Head of caudate nucleus (tissue), 42 donors: ENCODE measurements around the gene LSM3.

ENCODE experiments used
- DNase-seq, 42 donors: peaks; one replicate each; pipeline versions ENCODE4 v3.0.0 to v3.0.0-alpha.2; 2020 to 2021; ENCODE audit warnings: mixed read lengths in 7 of 42
- intact Hi-C: fragments of 100-400 bp; cut with DNase I; formaldehyde crosslinking; loops from one replicate; pipeline ENCODE4 v1.15.0; 2022

LSM3 gene

DNA sequence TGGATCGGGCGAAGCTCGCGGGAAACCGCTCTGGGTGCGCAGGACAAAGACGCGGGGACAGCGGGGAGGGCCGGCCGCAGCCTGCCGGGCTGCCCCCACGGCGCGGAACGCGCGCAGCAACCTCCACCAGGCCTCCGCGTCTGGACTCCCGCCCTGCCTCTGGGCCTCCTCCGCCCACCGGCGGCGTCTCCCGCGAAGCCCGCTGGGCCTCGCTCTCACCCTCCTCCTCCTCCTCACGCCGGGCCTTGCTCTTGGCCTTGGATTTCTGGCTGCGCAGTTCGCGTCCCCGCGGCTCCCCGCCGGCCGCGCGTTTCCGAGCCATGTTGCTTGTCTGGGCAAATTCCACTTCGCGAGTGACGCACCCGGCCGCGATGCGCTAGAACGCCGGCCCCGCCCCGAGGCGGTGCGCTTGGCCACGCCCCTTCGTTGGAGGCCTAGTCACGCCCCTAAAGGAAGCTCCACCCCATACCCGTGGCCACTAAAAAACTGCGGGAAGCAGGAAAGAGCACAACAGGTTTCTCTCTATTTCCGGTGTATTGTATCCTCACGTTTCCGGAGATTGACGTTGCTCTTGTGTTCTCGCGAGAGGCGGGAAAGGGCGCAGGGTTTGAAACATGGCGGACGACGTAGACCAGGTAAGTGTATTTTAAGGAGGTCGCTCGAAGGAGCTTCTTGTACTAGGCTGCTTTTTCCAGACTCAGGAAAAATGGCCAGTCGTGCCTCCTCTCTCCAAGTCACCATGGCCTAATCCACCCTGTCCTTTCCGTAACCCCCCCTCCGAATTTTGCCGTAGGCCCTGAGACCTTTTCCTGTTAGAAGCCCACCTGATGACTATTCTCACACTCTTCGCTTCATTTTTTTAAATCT is at the start of gene LSM3, which contains the start of gene XPC:
TSS of gene LSM3 (plus strand) at position 571 of the 867 bp plus-strand sequence. CDS start at position 615, 44 bp downstream.
TSS of gene XPC (minus strand) at position 355 of the 867 bp plus-strand sequence. CDS start at position 322, 33 bp downstream.
- peak; percentile 95 to 99 (median 98) for DNase-seq
- intact Hi-C loops = loop anchor here (2.0 kb wide), 1 partner anchor 52 kb away; no protein-coding TSS in a partner anchor

DNA sequence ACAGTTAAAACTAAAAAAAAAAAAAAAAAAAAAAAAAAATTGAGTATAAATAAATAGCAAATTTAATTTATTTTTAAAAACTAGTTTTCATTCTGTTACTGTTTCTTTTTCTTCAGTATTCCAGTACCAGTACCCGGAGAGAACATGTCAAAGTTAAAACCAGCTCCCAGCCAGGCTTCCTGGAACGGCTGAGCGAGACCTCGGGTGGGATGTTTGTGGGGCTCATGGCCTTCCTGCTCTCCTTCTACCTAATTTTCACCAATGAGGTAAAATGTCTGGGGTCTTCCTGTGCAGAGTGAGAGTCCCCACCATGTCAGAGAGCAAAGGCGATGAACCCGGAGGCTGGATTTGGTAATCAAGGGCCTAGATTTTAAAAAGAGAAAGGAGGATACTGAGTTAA is 49.3 kb upstream of the LSM3 start:
- no peak for DNase-seq
- intact Hi-C loops = loop anchor here (10.0 kb wide), 1 partner anchor 526 kb away; the partner anchor contains the start of gene CCDC174

DNA sequence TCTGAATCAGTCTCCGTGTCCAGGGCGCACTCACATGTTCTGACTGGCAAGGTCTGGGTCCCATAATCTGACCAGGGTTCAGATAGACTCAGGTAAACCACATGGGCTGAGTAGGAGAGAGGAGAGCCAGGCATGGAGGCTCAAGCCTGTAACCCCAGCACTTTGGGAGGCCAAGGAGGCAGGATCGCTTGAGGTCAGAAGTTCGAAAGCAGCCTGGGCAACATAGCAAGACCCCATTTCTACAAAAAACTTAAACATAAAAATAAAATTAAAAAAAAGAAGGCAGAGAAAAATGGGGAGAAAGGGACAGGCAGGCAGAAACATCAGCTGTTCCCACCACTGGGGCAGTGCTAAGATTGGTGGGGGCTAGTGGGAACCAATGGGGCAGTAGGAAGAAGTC is 48.4 kb upstream of the LSM3 start:
- DNase-seq = no peak
- intact Hi-C loops = no loop called here

DNA sequence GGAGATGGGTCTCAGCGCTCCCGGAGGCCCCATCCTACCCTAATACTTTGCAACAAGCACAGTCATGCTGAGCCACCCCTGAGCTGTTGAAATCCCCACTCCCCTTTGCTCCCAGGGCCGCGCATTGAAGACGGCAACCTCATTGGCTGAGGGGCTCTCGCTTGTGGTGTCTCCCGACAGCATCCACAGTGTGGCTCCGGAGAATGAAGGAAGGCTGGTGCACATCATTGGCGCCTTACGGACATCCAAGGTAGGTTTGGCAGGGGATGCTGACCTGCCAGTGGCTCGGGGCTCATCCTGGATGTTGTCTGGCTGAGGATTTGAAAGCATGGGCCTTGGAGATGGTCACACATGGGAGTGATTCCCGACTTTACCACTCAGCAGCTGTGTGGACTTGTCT is 47.9 kb upstream of the LSM3 start:
- DNase-seq = no peak
- intact Hi-C loops = no loop called here

DNA sequence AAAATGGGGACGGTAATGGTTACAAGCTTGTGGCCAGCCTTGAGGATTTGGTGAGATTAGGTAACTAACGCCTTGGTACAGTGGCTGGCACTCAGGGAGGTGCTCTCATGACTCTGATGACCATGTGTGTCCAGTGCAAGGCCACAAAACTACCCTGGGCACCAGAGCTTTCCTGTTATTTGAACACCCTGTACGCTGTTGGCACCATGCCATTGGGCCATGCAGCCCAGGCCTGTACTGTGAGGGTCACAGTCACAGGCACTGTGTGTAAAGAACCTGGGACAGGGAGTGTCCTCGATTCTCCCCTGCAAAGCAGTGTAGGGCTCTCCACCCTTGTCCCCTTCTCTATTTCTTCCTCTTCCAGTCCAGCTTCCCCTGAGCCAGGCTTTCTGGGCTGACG is 47.5 kb upstream of the LSM3 start:
- no peak for DNase-seq
- intact Hi-C loops = no loop called here

DNA sequence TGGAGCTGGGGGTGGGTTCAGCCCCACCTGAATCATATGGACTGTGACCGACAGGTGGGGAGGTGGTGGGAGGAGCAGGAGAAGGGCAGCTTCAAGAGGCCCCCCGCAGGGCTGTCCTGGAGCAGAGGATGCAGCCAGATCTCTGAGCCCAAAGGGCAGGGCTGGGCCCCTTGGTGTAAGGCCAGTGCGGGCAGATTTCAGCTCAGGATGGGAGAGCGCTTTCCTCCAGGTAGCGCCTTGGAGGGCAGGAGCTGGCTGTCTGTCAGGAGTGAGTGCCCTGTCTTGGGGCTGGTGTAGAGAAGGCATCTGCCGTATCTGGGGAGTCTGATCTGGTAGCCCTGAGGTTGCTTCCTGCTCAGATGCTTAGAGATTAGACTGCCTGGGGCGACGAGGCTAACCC is 46.5 kb upstream of the LSM3 start:
- no peak for DNase-seq
- intact Hi-C loops = no loop called here

DNA sequence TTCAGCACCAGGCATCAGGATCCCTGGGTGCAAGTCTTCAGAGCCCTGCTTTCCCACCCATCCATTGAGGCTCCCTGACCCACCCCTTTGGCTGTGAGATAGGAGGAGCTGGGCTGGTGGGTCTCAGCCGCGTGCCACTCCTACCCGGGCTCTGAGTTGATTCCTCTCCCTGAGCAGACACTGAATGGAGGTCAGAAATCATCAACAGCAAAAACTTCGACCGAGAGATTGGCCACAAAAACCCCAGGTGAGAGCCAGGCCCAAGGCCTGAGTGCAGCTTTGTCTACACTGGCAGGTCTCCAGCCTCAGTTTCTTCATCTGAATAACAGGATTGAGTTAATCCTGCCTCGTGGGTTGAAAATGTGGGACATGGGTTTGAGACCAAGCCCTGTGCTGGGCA is 45.9 kb upstream of the LSM3 start:
- intact Hi-C loops = no loop called here
- no peak for DNase-seq

DNA sequence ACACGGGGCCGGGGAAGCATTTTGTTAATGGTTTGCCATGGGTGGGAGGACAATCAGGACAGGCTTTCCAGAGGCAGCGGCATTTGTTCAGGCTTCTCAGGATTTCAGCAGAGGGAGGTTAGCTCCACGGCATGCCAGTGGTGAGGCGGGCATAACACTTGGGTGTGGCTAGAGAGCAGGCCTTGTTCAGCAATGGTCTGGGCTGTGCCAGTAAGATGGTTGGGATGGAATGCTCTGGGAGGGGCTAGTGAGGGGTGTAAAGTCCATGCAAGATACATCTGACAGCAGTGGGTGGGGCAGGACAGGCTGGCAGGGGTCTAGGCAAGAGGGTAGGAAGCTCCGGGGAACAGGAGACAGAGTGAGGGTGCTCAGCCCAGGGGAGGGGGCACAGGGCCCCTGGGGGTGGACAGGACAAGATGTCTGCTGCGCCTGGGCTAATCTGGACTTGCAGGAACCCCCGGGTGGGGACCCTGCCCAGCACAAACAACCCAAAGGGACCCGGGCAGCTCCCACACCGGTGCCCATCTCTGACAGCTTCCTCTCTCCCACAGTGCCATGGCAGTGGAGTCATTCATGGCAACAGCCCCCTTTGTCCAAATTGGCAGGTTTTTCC is 45.3 kb upstream of the LSM3 start:
- no peak for DNase-seq
- intact Hi-C loops = no loop called here

DNA sequence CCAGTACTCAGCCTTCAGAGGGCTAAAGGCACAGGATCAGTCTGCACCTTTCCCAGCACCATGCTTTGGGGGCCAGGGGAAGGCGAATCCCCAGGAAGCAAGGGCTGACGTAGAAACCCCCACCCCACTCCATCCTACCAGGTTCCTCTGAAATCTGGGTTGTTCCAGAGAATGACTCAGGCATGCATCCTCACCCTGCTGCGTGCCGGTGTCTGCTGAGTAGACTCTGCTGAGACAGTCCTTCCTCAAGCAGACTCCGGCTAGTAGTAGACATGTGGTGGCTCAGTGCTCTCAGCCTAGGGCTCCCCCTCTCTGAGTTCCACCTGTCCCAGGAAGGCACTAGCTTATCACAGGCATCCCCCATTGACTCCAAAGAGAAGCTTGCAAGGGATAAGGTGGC is 44.7 kb upstream of the LSM3 start:
- intact Hi-C loops = no loop called here
- peak in 23 of 42 donors; percentile 20 to 72 (median 54) for DNase-seq

DNA sequence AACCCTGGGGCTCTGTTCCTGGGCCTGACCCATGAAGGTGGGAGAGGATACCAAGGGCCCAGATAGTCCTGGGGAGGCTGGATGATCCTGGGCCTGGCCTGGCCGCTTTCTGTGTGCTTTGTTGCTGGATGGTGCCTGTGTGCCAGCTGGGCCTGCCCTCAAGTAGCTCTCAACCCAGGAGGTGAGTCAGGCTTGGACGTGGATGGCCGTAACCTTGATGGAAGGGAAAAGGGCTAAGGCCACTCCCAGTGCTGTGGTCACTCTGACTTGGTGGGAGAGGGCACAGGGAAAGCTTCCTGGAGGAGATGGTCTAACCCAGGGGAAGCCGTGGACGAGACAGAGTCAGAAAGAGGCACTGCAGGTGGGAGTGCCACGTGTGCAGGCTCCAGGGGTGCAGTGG is 44.3 kb upstream of the LSM3 start:
- DNase-seq = no peak
- intact Hi-C loops = no loop called here

DNA sequence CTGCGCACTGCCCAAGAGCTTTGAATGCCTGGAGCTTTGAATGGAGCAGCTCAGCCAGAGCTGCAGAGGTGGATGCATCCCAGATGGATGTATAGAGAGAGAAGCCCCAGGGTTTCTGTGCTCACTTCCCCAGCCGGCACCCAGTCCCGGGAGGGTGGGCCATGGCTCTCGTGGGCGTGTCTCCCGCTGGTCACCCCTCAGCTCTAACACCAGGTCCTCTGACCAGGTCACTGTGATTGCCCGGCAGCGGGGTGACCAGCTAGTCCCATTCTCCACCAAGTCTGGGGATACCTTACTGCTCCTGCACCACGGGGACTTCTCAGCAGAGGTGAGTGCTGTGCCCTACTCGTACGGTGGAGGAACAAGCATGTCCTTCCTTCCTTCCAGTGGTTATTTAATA is 43.0 kb upstream of the LSM3 start:
- DNase-seq = no peak

DNA sequence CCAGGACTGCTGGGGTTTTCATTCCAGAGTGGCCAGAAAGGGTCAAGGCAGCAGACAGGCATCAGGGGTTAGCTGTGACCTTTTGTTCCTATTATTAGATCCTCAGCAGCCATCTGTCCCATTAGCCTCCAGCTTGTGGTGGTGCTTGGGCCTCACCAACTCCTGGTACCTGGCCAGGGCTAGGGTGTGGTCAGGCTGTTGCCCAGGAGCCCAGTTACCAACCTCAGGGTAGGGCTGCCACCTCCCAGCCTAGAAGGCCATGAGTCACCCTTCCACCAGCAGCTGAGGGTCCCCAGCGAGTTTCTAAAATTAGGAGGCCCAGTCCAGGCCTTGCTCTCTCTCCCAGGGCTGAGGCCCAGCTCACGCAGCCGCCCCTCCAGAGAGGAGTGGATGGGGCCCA is 41.6 kb upstream of the LSM3 start:
- DNase-seq = no peak
- intact Hi-C loops = no loop called here

More for the DNA sequence above, 43.0 kb upstream of the LSM3 start:
- intact Hi-C loops = no loop called here

DNA sequence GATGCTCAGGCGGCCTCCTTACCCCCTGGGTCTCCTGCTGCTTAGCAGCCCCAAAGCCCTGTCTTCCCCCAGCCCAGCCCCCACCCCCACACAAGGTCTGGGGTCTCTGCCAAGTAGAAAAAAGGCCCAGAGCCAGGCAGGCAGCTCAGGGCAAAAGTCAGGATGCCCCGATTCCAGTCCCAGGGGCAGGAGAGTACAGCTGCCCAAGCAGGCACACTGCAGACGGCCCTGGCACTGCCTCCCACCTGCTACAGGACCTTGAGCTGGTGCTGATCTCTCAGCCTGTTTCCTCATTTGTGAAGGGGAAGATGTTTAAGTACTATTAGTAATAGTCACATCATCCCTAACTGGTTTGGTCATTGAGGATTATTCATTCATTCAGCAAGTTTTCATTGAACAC is 41.2 kb upstream of the LSM3 start:
- no peak for DNase-seq
- intact Hi-C loops = no loop called here

DNA sequence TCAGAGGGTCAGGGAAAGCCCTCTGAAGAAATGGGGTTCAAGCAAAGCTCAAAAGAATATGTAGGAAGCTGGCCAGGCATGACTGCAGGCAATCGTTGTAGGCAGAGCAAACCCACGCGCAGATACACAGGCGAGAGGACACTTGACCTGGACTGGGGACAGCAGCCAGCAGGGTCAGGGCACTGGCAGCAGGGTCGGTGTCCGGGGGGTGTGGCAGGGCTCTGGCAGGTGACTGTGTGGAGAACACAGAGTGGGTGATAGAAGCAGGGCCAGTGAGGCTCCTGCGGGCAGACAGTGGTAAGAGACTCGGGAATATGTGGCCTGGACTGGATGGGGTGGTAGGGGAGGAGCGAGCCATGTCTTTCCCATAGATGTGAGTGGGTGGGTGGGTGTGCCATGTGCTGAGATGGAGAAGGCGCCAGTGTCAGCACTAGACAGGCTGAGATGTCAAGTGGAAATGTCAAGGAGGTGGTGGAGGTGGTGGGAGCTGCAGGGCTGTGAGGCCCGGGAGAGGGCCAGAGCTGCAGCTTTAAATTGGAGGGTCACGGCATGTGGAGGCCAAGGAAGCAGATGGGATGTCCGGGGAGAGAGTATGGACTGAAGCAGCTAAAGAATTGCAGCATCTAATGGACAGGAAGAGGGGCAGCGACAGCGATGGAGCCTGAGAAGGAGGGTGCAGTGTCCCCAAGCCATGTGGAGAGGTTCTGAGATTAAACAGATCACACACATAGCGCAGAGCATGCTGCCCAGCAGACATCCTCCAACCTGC is 40.3 kb upstream of the LSM3 start:
- DNase-seq = peak in 32 of 42 donors; percentile 16 to 87 (median 53)
- intact Hi-C loops = no loop called here

DNA sequence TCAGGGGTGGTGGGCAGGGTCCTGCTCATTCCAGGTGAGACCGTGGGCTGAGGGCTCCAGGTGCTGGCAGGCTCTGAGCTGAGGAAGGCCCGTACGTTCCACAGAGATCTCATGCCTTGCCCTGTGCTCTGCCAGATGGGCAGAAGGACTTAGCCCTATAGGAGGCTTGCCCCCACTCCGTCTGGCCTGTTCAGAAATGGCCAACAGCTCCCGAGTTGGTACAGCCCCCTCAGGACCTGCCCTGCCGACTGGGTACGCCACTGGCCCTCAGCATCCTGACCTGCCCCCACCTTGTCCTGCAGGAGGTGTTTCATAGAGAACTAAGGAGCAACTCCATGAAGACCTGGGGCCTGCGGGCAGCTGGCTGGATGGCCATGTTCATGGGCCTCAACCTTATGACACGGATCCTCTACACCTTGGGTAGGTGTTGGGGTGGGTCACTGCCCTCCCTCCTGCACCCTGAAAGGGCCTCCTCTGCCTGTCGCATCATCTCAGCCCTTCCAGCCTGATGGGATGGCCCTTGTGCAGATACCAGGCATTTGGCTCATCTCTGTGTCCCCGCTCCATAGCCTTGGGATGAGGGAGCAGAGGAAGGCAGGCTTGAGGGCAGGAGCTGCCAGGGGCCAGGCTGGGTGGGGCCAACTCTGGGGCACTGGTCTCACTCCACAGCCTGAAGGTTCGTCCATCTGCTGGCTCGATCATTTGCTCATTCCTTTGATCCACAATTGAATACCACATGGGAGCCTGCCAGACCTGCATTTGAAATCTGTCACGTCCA is 39.5 kb upstream of the LSM3 start:
- intact Hi-C loops = no loop called here
- DNase-seq = peak in 1 of 42 donors; percentile 19

DNA sequence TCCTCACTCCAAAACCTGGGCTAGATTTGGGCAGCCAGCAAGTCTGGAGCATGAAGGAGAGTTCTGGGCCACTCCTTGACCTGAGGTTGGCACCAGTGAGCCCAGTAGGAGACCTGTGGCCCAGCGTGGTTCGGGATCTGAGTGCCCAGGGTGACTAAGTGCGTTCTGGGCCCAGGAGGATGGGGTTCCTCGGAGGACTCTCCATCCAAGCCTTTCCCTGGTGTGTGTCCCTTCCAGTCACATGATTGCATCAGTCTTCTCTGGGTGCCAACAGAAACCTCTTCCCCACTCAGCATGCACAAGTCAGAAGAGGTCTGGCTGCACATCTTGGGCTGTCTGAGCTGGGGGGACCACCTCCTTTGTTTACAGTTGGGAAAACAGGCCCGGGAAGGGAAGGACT is 38.8 kb upstream of the LSM3 start:
- no peak for DNase-seq
- intact Hi-C loops = no loop called here

DNA sequence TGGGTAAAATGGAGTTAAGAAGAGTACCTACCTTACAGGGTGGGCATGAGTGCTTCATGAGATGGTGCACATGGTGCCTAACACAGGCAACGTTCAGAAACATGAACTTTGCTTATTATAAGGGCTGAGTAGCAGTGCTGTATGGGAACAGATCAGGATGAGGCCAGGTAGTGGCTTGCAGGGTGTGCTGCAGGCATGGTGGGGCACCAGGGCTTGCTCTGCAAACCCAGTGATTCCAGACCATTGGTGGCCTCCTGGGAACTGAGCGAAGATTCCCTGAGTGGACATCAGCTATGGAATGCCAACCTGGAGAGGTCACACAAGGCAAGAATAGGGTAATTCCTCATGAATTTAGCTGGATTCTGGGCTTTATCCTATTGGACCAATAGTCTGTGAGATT is 37.9 kb upstream of the LSM3 start:
- intact Hi-C loops = no loop called here
- DNase-seq = no peak

DNA sequence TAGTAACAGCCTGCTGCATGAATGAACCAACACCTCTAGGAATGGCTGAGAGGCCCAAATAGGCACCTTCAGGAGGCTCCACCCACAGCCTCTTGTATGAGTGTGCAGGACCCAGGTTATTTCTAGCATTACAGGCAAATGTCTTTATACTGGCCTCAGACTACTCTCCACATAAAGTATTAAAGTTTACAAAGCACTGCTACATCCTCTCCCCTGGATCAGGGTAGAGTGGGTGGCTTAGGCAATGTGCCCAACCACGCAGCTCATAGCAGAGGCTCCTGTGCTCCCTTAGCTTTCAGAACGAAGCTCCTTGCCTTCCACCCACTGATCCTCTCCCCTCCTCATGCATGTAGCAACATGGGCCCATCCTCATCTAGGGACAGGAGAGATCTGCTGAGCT is 37.5 kb upstream of the LSM3 start:
- intact Hi-C loops = no loop called here
- peak in 30 of 42 donors; percentile 19 to 84 (median 51) for DNase-seq
